GM12874 (cell line): ENCODE data around the gene URB1.

Experiments used
- CTCF ChIP-seq: IDR thresholded peaks from 2 replicates; pipeline ENCODE4 v1.5.1; 2011; ENCODE audit warnings: low read depth, mild to moderate bottlenecking, control low read depth, low read length, moderate library complexity; ENCODE audit not compliant: insufficient read depth

The URB1 gene

DNA sequence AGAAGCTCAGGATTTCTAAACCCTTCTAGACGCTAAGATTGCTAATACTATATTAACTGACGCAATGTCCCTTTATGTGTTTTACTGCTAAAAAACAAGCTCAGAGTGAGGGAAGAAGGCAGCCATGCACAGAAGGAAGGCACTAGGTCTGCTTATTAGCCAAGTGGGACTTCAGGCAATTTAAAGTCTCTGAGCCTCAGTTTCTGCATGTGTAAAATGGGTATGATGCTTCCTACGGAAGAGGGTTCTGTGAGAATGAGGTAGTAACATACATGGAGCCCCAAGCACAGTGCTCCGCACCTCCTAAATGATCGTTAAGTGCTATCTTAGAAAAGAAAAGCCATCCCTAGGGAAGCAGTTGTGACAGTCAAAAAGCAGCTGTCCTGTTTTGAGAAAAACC is 130.9 kb downstream of the URB1 start:
- TF ChIP-seq CTCF: no peak
